HS-5 (cell line): ENCODE results near the gene RAD51D.
"Not testable (repeated sequence)": the region's sequence is repeated elsewhere in the genome, so short reads cannot be mapped to it uniquely, and the experiment has no call there.

Source experiments
- DNase-seq: peaks from one replicate; pipeline ENCODE4 v3.0.0-alpha.2; 2012; ENCODE audit warnings: low read depth

RAD51D gene

DNA sequence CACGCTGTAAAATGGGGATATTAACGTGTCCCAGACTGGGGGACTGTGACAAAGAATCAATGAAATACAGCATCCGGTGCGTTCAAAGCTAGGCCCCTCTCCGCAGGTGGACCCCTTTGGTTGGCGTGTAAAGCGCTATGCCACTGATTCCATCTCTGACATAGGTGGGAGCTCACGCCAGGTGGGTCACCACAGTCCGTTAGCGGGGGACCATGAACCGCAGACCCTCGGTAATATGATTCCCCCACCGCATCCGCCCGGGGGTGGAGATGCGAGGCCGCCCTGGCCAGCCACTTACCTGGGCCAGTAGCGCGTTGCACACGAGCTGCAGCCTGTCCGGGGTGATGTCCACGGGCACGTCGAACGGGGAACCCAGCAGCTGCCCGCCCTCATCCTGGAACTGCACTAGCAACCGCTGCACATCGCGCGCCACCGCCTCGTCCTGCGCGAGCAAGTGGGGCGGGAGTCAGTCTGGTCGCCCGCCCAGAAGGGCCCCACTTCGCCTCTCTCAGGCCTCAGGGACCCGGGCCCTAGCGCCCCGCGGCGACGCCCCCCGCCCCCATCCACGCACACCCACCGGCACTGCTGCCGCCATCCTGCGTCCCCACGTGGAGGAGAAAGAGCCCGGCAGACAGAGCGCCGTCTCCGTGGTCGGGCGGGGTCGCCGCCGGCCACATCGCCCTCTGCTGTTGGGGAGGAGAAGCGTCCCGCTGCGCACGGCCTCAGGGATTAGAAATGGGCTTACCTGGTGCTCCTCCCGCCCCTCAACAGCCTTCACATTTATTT lies 22.2 kb upstream of the RAD51D start, which contains the start of gene NLE1:
Gene NLE1 (minus strand): TSS at position 623 of the 786 bp plus-strand sequence. CDS start 28 bp downstream, at position 595.
- DNase-seq: peak; percentile 39

DNA sequence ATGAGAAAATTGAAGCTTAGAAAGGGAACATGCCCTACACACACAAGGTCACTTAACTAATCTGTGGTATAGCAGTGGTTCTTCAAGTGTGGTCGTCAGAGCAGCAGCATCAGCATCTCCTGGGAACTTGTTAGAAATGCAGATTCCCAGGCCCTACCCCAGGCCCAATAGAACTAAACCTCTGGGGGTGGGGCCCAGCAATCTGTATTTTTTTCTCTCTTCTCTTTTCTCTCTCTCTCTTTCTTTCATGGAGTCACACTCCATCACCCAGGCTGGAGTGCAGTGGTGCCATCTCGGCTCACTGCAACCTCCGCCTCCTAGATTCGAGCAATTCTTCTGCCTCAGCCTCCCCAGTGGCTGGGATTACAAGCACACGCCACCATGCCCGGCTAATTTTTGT lies 18.6 kb upstream of the RAD51D start:
- DNase-seq: no peak

DNA sequence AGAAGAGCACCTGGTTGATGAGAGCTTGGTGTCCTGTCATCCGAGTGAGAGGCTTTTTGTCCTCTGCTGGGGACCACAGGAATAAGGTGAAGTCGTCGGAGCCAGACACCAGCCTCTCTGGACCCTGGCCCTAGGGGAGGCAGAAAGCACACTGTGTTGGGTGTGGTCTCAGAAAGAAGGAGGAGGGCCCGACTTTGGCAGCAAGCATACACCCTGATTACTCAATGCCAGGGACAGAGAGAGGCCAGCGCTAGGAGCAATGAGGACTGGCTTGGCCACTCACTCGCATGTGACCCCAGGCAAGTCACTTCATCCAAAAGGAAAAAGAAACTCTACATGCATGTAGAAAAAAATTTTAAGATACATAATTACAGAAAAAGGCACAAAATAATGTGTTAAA lies 15.7 kb upstream of the RAD51D start:
- DNase-seq: no peak

DNA sequence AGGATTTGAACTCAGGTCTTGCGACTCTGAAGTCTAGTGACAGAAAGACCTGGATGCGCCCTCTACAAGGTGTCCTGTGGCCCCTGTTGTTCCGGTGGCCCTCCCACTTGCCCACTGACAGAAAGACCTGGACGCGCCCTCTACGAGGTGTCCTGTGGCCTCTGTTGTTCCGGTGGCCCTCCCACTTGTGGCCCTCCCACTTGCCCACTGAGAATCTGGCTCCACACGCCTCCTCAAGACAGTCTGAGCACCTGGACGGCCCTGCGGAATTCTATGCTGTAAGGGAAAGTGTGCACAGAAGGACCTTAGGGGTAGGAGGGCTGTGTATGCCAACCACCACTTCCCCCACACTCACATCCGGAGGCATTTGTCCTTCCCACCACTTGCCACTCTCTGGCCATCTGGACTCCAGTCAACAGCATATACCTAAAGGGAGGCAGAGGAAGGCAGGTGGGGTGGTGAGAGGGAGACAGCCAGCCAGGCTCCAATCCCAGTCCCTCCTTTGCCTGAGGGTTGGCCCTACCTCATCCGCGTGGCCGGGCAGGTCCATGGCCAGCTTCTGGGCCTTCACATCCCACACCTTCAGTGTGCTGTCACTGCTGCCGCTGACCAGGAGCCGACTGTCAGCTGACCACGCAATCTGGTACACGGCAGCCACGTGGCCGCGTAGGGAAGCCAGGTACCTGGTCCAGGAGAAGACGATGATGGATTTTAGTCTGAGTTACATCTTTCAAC lies 13.3 kb upstream of the RAD51D start:
- DNase-seq: no peak

DNA sequence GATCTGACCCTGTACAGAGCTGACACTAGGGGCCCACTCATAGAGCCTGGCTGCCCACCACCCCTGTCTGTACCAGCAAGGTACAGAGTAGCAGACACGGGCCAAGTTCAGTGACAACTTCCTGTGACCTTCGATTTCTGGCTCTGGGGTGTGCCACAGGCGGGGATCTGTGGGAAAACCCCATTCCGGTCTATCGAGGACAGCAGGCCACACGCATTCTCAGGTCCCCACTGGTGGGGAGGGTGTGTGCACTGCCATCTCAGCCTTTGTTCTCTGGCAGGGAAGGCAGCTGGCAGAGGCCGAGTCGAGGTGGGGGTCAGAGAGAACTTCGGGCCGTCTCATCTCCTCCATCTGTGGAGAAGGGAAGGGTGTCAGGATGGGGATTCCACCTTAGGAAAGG lies 12.4 kb upstream of the RAD51D start:
- DNase-seq: no peak

DNA sequence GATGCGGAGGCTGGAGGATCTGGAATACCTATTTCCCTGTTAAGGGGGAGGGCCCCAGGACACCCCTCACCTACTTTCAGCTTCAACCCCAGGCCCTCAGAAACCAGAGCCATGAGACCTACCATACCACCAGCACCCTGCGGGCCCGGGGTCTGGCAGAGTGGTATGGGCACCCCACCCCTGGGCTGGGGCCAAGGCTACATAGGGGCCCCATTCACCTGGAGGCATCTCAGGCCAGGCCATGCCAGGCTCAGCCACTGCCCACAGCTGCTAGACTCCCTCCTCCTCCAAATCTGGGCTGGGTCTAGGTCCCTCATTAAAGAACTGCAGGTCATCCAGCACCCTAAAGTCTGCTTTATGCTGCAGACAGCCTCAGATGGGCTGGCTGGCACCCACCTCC lies 10.7 kb upstream of the RAD51D start:
- DNase-seq: no peak

DNA sequence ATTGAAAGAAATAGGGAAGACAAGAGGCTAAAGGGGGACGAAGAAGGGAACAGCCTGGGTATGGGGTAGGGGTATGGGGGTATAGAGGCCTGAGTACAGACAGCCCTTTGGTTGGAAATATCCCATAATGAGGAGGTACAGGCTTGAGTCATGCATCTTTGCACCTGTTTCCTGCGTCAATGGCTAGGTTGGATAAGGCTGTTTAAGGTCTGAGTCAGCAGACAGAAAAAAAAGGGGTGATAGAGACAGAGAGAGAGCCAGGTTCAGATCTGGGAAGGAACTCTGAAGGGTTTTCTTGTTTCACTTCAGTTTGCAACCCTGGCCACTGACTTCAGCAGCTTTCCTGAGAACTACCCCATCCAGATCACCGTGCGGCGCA lies 10.3 kb upstream of the RAD51D start:
- DNase-seq: no peak

DNA sequence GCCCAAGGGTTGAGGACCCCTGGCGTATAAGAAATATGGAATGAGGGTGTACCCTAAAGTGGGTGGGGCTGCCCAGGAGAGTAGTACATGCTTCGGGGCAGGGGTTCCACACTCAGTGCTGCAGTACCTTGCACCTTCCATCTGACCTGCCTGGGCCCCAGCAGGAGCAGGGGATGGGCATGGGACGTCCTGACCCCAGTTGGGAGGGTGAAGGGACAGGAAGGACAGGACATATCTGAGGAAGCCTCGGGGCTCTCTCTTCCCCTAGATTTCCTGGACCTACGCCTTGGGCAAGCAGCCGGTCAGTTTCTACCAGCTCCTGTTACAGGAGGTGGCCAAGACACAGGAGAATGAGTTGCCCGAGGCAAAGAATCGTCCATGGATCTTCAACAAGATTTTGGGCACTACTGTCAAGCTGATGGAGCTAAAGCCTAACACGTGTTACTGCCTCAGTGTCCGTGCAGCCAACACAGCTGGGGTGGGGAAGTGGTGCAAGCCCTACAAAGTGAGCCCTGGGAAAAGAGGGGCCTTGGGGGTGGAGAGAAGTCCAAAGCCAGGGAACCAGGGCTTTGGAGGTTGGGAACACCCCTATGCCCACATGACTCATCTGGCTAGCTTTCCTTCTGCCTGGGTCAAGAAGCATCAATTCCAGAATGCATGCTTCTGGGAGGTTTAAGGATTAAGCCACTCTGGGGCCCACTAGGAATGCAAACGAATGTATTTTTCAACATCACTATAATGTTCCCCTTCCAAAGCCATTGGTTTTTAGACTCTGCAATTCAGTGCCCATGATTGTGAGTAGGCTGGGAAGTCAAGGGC lies 9.7 kb upstream of the RAD51D start:
- no peak for DNase-seq

DNA sequence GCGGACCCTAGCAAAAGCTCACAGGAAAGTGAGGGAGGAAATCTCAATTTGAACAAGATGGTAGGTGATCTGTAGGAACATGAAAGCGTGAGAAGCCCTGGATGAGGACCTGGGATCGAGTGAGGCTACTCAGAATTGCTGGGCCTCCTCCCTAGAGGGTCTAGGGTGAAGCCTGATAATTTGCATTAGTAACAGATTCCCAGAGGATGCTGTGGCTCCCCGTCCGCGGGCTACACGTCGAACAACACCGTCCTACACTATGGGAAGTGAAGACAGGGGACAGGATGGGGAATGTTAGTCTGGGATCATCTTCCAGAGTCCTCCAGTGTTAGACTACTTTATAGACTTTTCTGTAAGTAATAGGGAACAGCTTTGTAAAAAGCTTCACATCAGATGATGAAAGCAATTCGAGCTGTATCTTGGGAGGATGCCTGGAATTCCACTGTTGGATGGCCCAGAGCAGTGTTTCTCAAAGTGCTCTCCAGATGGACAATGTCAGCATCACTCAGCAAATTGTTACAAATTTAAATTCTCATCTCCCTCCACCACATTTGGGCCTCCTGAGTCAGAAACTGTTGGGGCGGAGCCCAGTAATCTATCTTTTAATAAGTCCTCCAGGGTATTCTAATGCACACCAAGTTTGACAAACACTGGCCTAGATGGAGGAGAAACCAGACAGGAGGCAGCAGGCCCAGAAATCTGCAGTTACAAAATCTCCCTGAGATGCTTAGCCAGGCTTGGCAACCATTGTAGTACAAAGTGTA lies 8.3 kb upstream of the RAD51D start:
- no peak for DNase-seq

DNA sequence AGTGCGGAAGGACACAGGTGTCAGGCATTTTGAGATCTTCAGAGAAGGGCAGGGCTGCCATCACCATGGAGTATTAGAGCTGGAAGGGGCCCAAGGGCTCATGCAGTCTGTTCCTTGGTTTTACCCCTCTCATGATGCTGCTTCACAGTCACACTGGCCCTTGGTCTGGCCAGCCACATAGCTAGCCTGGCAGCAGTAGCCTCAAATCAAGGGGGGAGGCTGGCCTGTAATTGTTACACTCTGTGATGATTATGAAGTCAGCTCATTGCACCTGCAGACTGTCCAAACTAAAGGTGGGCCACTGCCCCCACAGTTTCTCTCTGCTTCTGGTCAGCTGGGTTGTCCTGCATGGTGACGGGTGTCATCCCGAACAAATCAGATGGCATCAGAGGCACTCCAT lies 1.7 kb upstream of the RAD51D start, which contains the start of gene FNDC8:
Gene FNDC8 (plus strand): TSS at position 301 of the 400 bp plus-strand sequence. CDS start 79 bp downstream, at position 380.
- no peak for DNase-seq

DNA sequence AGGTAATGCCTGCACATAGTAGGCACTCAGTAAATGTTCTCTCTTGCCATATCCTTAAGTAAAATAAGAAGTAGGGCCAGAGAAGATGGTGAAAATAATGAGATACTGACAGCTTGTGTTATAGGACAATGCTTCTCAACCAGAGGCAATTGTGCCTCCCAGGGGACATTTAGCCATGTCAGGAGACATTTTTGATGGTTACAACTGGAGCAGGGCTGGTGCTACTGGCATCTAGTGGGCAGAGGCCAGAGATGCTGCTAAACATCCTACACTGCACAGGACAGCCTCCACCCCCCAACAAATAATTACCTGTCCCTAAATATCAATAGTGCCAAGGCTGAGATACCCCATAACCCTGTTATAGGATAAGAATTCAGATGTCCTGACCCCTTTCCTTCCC lies 1.7 kb downstream of the RAD51D start:
- no peak for DNase-seq

DNA sequence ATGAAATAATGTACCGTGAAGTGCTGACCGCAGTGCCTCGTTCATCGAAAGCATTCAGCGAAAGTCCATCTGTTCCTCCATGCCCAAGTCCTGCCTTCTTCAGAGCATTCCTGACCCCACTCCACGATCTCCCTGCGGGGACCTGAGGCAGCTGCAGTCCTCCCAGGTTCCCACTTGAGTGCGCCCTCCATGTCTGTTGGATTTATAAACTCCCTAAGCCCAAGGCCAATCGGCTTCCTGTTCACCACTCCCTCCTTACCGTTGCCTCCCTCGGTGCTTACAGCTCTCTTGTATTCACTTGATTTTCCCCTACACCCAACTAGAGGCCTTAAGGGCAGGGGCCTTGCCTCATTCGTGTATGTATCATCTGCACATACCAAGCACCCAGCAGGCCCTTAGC lies 2.8 kb downstream of the RAD51D start:
- DNase-seq: no peak

DNA sequence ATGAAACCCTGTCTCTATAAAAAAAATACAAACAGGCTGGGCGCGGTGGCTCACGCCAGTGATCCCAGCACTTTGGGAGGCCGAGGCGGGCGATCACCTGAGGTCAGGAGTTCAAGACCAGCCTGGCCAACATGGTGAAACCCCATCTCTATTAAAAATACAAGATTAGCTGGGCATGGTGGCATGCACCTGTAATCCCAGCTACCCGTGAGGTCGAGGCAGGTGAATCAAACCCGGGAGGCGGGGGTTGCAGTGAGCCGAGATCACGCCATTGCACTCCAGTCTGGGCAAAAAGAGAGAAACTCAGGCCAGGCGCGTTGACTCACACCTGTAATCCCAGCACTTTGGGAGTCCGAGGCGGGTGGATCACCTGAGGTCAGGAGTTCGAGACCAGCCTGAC lies 8.9 kb downstream of the RAD51D start:
- not testable (repeated sequence) for DNase-seq

DNA sequence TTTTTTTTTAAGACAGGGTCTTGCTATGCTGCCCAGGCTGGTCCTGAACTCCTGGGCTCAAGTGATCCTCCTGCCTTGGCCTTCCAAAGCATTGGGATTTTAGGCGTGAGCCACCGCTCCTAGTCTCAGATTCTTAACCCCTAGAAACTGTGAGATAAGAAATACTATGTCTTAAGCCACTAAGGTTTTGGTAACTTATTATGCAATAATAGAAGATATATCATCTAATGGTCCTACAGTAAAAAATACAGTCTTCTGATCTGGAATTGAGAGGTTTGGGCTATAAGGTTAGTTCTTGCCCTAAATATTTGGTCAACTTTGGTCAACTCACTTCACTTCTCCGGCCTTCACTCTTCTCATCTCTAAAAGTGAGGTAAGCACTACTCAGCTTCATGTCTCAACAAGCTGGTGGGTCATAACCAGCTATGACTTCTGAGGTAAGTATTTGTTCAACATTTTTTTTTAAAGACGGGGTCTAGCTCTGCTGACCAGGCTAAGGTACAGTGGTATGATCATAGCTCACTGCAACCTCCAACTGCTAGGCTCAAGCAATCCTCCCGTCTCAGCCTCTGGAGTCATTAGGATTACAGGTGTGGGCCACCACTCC lies 14.7 kb downstream of the RAD51D start:
- no peak for DNase-seq

DNA sequence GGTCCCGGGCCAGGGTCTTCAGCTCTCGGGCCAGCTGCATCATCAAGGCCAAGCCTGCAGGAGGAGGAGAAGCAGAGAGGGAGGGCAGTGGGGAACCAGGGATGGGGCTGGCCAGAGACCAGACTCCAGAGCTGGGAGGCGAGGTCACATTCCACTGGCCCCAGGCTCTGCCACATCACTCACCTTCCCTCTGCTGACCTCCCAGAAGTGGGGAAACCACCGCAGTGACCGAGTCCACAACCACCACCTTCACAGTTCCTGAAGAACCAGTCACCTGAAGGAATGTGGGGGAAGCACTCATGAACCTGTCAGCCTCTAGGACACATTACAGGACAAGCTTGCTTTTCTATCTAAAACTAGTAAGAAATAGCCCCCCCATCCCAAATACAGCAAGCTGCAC lies 16.4 kb downstream of the RAD51D start:
- DNase-seq: no peak

DNA sequence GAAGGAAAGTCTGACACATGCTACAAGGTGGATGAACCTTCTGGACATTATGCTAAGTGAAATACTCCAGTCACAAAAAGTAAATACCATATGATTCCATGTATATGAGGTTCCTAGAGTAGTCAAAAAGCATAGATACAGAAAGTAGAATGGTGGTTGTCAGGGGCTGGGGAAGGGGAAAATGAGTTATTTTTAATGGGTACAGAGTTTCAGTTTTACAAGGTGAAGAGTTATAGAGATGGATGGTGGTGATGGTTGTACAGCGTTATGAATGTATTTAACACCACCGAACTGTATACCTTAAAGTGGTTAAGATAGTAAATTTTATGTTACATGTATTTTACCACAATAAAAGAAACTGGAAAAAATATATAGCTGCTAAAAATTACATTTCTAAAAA lies 17.9 kb downstream of the RAD51D start:
- DNase-seq: no peak

DNA sequence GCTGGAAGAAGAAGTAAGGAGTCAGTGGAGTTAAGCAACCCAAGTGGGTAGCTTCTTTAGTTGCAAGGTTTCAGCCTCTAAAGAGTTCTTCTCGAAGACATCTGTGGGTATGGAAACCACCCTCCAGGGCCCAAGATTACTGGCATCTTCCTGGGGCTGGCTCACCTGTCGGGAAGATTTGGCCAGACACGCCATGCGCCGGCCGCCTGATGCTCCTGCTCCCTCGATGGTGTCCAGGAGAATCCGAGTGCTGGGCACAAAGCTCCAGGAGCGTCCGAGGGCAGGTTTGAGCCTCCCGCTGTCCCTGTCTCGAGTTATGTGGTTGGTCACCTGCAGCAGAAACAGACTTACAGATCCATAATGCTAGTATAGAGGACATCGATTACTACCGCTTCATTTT lies 18.6 kb downstream of the RAD51D start:
- no peak for DNase-seq

DNA sequence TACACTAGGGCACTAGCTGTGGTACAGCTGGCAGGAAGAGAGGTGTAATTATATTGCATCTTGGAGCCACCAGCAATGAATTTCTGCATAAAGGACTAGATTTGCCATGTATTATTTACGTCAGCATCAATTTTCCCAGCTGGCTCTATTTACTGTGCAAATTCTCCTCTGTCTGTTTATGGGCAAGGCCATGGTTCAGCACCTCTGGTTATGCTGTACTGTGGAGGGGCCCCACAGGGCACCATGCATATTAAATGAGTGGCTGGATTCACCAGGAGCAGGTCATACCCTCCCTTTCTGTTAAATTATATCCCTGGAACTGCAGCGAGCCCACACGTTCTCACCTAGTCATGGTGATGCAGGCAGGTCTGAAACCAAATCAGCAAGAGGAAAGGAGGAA lies 19.8 kb downstream of the RAD51D start:
- no peak for DNase-seq

DNA sequence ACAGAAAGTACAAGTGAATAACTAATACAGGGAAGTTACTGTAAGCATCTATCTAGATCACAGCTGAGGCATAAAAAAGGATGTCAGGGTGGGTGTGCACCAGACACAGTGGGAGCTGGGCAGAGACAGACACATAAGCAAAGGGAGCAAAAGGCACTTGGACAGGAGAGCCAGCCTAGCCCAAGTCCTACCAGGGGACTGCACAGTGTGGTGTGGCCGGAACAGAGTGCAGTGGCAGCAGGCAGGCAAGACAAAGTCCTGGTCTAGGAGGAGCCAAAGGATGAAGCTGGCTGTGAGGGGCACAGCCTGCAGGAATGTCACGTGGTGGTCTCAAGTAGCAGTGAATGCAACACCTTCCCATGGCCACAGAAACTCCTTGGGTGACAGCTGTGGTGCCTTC lies 21.9 kb downstream of the RAD51D start:
- no peak for DNase-seq

DNA sequence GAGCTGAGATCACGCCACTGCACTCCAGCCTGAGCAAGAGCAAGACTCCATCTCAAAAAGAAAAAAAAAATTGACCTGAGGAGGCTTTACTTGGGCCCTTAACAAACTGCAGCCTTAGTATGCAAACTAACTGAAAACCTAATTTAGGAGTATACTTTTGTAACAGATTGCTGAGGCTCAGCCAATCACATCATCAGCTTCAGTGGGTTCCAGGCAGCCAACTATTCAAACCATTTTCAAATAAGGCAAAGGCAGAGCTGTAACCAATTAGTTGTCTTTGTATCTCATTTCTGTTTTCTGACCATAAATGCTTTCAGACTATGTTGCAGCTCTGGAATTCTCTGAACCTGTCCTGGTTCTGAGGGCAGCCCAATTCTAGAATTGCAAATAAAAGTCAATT lies 23.9 kb downstream of the RAD51D start:
- no peak for DNase-seq

DNA sequence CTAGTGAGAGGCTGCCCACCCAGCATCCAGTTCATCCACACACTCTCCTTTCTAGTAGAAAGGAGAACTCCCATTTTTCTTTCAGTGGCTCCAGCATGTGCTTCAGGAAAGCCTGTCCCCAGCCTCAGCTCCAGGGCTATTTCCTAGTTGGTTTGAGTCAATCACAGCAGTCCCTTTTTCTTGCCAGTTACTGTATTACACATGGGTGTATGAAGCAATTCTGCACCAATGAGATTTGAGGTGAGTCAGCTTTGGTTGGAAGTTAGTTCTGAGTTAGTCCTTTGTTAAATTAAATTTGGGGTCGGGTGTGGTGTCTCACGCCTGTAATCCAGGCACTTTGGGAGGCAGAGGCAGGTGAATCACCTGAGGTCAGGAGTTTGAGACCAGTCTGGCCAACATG lies 24.8 kb downstream of the RAD51D start:
- peak; percentile 67 for DNase-seq
